Activated CD4-positive, alpha-beta T cell treated with anti-CD3 and anti-CD28 coated beads for 24 hours (primary cell): ENCODE measurements around the gene EEPD1.
"Not testable (repeated sequence)": the region's sequence is repeated elsewhere in the genome, so short reads cannot be mapped to it uniquely, and the experiment has no call there.

ENCODE experiments used
- DNase-seq, 2 donors: peaks; one replicate each; pipeline ENCODE4 v3.0.0-alpha.2; 2020; ENCODE audit warnings: low read depth in 2 of 2

The EEPD1 gene

GRCh38 chr7:36214608-36215456, 61.8 kb downstream of the EEPD1 start:
- DNase-seq, result no peak

GRCh38 chr7:36215457-36215765, 62.4 kb downstream of the EEPD1 start:
- DNase-seq, result no peak

DNA sequence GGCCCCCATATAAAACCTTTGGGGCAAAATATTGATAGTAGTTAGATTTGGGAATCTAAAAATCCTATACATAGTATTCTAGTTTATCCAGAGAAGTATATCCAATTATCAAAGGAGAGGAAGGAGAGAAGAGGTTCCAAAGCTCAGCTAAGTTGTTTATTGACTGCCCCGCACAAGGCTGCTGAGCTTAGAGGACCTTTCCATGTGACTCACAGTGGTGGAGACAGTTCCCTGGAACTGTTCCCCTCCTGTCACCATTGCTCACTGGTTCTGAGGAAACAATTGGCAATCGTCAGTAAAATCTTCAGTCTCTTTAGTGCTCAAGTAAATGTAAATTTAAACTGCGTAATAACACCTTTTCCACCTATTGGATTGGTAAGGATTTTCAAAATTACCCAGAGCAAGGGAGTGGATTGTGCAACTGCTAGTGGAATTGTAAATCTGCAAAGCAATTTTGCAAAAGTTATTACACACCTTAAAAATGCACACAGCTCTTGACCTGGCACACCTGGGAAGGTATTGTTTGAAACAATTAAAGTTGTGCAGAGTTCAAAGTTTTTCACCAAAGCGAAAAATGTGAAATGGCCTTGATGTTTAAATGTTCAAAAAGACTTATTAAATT, 63.1 kb downstream of the EEPD1 start:
- no peak for DNase-seq

- no peak for DNase-seq
Observed at GRCh38 chr7:36217211-36217960, 64.3 kb downstream of the EEPD1 start.

DNA sequence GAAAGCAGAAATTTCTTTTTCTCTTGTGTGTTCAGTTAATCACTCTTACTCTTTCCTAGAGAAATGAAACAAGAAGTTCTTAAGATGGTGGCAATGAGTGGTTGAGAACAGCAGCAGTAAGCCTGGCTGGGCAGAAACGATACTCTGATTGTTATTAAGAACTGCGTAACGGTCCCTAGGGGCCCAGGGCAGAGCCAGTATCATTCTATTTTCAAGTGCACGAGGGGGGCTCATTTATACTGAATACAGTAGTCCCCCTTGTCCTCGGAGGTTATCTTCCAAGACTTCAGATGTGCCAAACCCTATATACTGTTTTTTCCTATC, 64.9 kb downstream of the EEPD1 start:
- no peak for DNase-seq

DNA sequence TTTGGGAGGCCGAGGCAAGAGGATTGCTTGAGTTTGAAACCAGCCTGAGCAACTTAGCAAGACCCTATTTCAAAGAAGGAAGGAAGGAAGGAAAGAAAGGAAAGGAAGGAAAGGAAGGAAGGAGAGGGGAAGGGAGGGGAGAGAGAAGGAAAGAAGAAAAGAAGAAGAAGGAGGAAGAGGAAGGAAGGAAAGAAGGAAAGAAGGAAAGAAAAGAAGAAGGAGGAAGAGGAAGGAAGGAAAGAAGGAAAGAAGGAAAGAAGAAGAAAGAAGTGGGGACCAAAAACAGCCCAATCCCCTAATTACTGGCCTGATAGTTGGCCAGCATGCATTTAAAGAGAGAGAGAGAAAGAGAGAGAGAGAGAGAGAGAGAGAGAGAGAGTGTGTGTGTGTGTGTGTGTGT, 66.4 kb downstream of the EEPD1 start:
- DNase-seq, result no peak

- no peak for DNase-seq
Observed at GRCh38 chr7:36223851-36224250, 70.8 kb downstream of the EEPD1 start.

DNA sequence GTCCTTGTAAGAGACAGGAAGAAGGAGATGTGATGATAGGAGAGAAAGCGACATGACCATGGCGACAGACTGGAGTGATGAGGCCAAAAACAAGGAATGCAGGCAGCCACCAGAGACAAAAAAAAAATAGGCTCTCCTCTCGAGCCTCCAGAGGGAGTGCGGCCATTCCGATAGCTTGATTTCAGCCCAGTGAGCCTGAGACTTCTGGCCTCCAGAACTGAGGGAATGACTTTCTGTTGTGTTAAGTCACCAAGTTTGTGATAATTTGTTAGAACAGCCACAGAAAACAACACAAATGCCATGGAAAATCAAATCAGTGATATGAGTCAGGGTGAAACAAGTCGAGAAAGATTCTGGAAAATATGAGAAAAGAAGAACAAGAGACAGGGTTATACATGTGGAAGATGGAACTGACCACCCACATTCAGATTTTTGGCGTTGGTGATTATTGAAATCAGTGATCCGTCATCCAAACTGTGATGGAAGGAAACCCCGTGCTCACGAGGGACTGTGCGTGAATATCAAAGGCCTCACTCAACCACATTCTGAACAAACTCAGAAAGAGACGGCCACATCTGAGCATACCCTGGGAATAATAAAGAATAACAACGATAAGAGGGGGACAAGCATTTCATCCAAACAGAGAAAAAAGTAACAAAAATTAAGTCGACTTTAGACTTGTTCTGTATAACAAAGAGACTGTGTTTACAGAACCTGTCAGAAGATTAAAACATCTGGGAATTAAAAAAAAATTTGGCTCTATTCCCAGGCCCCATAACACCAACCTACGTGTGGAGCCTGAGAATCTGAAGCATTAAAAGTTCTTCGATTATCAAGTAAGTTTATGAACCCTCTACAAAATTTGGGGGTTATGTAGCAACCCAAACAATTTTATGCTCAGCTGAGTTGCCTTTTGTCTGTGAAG, 72.1 kb downstream of the EEPD1 start:
- DNase-seq, result no peak

- no peak for DNase-seq
Observed at GRCh38 chr7:36226151-36226550, 73.1 kb downstream of the EEPD1 start.

DNA sequence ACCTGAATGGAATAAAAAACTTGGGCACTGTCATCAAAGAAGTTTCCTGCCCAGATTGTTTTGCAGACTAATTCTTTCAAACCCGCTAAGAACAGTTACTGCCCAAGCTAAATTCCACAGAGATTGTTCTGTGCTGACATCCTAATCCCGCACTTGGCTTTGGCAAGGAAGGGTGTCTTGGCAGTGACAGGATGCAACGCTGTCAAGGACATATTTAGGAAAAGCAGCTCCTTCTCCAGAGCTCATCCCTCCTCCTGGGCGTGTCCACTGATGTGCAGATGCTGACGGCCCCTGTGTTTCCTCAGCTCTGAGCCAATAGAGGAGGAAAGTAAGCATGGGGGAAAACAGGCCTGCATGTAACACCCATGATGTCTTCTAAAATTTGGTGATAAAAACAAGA, 74.2 kb downstream of the EEPD1 start:
- DNase-seq, result no peak

- no peak for DNase-seq
Observed at GRCh38 chr7:36228039-36228438, 75.0 kb downstream of the EEPD1 start.

DNA sequence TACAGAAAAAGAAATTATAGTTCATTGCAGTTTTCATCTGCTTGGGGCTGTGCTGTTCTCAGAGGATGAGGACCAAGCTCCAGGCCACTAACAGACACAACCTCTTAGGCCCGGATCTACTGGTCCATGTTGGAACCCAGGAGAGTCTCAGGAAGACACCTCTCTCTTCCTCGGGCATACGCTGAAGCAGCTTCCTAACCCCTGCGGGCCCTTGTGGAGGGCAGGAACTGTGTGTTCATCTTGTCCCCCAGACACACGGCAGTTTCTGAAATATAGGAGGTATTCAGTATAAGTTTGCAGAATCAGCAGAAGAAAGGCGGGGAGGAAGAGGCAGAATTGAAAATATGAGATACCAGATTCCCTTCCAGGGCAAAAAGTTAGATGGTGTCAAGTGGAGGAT, 78.4 kb downstream of the EEPD1 start:
- DNase-seq, result no peak

DNA sequence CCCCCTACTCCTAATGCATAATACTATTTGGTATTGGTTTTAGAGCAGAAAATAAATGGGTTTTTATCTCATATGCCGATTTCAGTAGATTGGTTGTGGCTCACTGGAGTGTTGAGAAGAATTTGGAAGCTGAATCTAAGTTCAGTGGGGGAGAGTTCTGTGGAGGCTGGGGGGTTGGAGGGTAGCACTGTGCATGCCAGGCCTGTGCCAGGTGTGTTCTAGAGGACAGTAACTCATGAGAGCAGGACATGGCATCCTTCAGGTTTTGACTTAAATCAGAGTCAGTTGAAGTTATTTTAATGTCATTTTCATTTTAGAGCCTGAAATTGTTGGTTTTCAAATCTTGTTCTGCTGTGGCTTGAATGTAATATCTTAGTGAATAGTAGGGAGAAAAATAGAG, 79.5 kb downstream of the EEPD1 start:
- no peak for DNase-seq

DNA sequence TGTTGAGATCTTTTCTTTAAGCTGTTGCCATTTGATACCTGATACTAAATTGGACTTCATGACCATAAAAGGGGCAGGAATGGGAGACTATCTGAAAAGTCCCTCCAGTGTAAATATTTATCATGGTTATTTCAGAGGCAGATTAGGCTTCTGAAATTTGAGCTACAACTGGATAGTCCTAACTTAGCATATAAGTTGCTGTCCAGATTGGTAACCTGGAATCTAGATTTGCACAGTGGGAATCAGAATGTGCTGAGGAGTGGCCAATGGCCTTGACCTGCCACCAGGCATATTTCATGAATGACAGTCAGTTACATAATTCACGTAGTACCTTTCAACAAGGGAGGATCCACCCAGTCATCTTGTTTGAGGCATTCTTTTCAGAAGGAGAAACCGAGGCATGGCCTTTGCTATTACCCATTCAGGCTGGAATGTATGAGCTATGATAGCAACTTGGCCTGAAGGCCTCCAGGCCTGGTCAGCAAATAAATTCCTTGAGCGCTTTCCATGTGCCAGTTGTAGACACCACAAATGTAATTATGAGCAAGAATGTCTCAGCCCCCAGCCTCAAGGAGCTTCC, 80.0 kb downstream of the EEPD1 start:
- DNase-seq, result no peak

- no peak for DNase-seq
Observed at GRCh38 chr7:36236073-36236472, 83.0 kb downstream of the EEPD1 start.

- DNase-seq, result no peak
Observed at GRCh38 chr7:36238138-36238537, 85.1 kb downstream of the EEPD1 start.

DNA sequence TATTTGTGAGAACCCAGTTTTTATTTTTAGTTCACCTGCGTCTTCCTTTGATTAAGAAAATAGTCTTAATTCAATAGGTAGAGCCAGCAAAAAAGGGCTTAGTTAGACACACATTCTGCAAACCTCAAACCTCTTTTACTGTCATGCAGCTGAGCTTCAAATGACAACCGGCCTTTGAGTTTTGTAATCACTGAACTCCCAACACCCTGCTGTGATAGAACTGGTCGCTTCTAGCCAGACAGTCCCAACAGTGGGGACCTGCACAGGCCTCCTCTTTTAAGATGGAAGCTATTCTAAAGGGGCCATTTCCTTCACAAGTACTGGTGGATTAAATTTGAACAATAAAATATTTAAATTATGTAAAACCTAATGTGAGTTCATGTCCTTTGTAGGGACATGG, 90.3 kb downstream of the EEPD1 start:
- not testable (repeated sequence) for DNase-seq

DNA sequence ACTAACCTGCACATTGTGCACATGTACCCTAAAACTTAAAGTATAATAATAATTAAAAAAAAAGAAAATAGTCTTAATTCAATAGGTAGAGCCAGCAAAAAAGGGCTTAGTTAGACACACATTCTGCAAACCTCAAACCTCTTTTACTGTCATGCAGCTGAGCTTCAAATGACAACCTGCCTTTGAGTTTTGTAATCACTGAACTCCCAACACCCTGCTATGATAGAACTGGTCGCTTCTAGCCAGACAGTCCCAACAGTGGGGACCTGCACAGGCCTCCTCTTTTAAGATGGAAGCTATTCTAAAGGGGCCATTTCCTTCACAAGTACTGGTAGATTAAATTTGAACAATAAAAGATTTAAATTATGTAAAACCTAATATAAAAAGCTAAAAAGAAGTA, 90.9 kb downstream of the EEPD1 start:
- DNase-seq, result not testable (repeated sequence)

DNA sequence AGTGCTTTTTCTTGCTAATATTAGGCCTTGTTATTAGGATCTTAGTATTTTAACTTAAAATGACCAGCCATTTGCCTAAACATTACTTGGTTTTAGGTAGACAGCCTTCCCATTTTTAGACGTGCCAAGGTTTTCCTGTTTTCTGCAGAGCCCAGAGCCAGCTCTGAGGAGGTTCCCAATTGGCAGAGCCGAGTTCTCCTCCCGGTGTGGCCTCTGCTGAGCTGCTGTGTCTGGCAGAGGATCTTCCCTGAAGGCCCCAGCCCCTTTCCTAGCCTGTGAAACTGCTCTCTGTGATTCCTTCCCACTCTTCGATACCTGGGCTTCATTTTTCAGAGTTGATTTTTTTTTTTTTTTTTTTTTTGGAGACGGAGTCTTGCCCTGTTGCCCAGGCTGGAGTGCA, 91.4 kb downstream of the EEPD1 start:
- DNase-seq, result no peak

DNA sequence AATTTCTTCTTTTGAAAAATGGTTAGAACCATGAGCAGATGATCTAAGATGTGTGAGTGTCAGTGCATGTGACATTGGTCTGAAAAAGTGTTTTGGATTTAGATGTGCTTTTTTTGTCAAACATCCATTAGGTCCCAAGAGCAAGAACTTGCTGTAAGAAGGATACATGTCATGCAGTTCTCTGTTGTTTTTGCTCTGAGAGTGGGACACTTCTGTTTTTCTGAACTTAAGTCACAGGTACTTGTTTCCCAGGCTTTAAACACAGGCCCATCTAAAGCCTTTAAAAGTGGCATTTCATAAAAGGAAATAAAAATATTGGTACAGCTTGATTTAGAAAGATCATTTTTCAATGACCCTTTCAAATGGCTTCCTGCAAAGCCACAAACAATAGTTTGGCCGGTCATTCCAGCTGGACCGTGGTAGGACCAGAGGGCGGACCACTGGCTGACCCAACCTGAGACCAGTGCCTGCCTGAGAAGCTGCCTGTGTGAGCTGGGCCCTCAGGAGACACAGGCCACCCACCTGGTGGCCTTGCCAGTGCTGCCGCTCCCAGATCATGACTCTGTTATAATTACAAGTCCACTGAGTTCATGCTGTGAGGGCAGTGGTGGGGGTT, 92.7 kb downstream of the EEPD1 start:
- DNase-seq, result no peak

- DNase-seq, result no peak
Observed at GRCh38 chr7:36249091-36249490, 96.0 kb downstream of the EEPD1 start.
